Spleen (tissue), 11 donors: ENCODE results near the gene TRPC5OS. TPM values are rescaled to one million over a fixed set of nuclear protein-coding genes. Genes with fewer than 3 reads are reported as not detected.

Source experiments
- DNase-seq: peaks from one replicate; pipeline ENCODE4 v3.0.0-alpha.2; 2020
- H3K27ac ChIP-seq, 8 donors: fragments of 200-600 bp; sonication (generic) in 7 of 8; 1 replicate in 4 of 8; 2 replicates in 4 of 8; pipeline versions ENCODE4 v1.5.0 to v1.8.0; 2016 to 2021; ENCODE audit warnings: inconsistent platforms in 4 of 8, mild to moderate bottlenecking in 4 of 8, moderate library complexity in 1 of 8
- H3K27me3 ChIP-seq, 7 donors: fragments of 200-600 bp; sonication (generic) in 6 of 7; replicated peaks in 1 of 7; 1 replicate in 4 of 7; 2 replicates in 3 of 7; pipeline versions ENCODE4 v1.5.0 to v1.8.0; 2016 to 2021; ENCODE audit warnings: inconsistent platforms in 3 of 7, mild to moderate bottlenecking in 1 of 7
- H3K36me3 ChIP-seq, 6 donors: fragments of 200-600 bp; sonication (generic) in 5 of 6; 1 replicate in 4 of 6; 2 replicates in 2 of 6; pipeline versions ENCODE4 v1.5.0 to v1.8.0; 2016 to 2021; ENCODE audit warnings: inconsistent platforms in 2 of 6
- H3K4me1 ChIP-seq, 6 donors: fragments of 200-600 bp; sonication (generic) in 5 of 6; 1 replicate in 3 of 6; 2 replicates in 3 of 6; pipeline versions ENCODE4 v1.5.0 to v1.8.0; 2016 to 2021; ENCODE audit warnings: inconsistent platforms in 3 of 6
- H3K4me3 ChIP-seq, 8 donors: fragments of 200-600 bp; sonication (generic) in 7 of 8; 1 replicate in 4 of 8; 2 replicates in 4 of 8; pipeline versions ENCODE4 v1.5.0 to v1.8.0; 2016 to 2021; ENCODE audit warnings: inconsistent platforms in 4 of 8, mild to moderate bottlenecking in 4 of 8, moderate library complexity in 2 of 8
- H3K9me3 ChIP-seq, 8 donors: fragments of 200-600 bp; sonication (generic) in 7 of 8; 1 replicate in 4 of 8; 2 replicates in 4 of 8; pipeline versions ENCODE4 v1.5.0 to v1.8.0; 2016 to 2021; ENCODE audit warnings: inconsistent platforms in 4 of 8
- CTCF ChIP-seq, 11 experiments: fragments of 200-600 bp in 7 of 11; fragments of 450-650 bp in 4 of 11; sonication (generic) in 4 of 11; IDR thresholded peaks in 8 of 11; conservative IDR thresholded peaks in 3 of 11; 1 replicate in 7 of 11; 2 replicates in 4 of 11; pipeline versions ENCODE4 v1.4.0 to v1.8.0; 2016 to 2021; ENCODE audit warnings: antibody characterized with exemption in 11 of 11, inconsistent platforms in 4 of 11, mild to moderate bottlenecking in 1 of 11
- POLR2A ChIP-seq, 3 donors: fragments of 450-650 bp; IDR thresholded peaks; one replicate each; pipeline ENCODE4 v1.5.1; 2017; ENCODE audit warnings: antibody characterized with exemption in 3 of 3, mild to moderate bottlenecking in 1 of 3
- POLR2AphosphoS5 ChIP-seq, 3 donors: sonication (generic); formaldehyde crosslinking; IDR thresholded peaks; one replicate each; pipeline ENCODE4 v1.5.1; 2017; ENCODE audit warnings: antibody characterized with exemption in 3 of 3
- WGBS, 5 donors: extraction: QIAGEN DNeasy Blood & Tissue Kit in 3 of 5; methylation state at CpG; one replicate each; pipeline versions ENCODE4 v1.1.5 to v1.1.7; 2013 to 2018; 5-methylcytosine and 5-hydroxymethylcytosine counted together
- intact Hi-C: fragments of 100-400 bp; cut with DNase I; formaldehyde crosslinking; loops from one replicate; pipeline ENCODE4 v1.15.0; 2023; ENCODE audit warnings: low total_unique reads
- polyA plus RNA-seq, 3 donors: library from polyadenylated mRNA; stranded (reverse); fragments of 200-250 nt; gene quantifications; one replicate each; pipeline ENCODE4 v1.2.1, GENCODE V29; 2013
- total RNA-seq, 7 donors: library from RNA; depleted of rRNA in 3 of 7; stranded (reverse); fragments of >200 nt in 3 of 7; fragmentation: NEBNext Ultra II Directional in 4 of 7; extraction: Animal tissue kit (Norgen Biotek cat#: 25700) in 4 of 7; gene quantifications; one replicate each; pipeline versions ENCODE4 v1.1.0 to v1.2.1, GENCODE V29; 2016 to 2021
- donor health status: healthy with polysubstance abuse.
- donor health status: DM: no; HTN: no; CAD: no; lungs with moderate emphysema.
- donor health status: DM: no; HTN: no; CAD: no.
- donor health status: Bipolar disorder and iron deficiency.
- donor health status: healthy.
- donor health status: DM: no; HTN: no; CAD: no.
- donor health status: DM: yes; HTN: yes; CAD: no.

Gene TRPC5OS
- total and polyA plus RNA-seq, 10 donors, result 0.04 TPM; not detected in 9

- DNase-seq, result no peak
- Histone ChIP-seq H3K36me3 (no peaks in the 10 kb centered on the region), H3K4me3 (no peak overlapping the region), H3K4me1 (no peaks in the 10 kb centered on the region), H3K9me3 (no peaks in the 10 kb centered on the region), H3K27me3 (peaks cover 0 to 7% (median 0%) of the 10 kb centered on the region in 7 donors), H3K27ac (no peak overlapping the region)
- intact Hi-C loops, result no loop called here
- TF ChIP-seq CTCF (IDR thresholded peaks at IDR 0.05 in 8 of 11, conservative IDR thresholded peaks at IDR 0.05 in 3 of 11) (no peak), POLR2A (IDR thresholded peaks at IDR 0.05) (no peak), POLR2AphosphoS5 (IDR thresholded peaks at IDR 0.05) (no peak)
- 68 to 88% (median 85%) methylated on average over 1 of the region's 1 CpG for WGBS, 5 donors
These were observed 38.8 kb upstream of the TRPC5OS start for GRCh38 chrX:111837197-111837596.

GRCh38 chrX:111847491-111848133 lies 28.4 kb upstream of the TRPC5OS start:
- 43 to 58% (median 52%) methylated on average over 4 of the region's 4 CpGs for WGBS, 5 donors
- Histone ChIP-seq H3K36me3 (no peaks in the 10 kb centered on the region), H3K4me3 (no peak overlapping the region), H3K27ac (no peak overlapping the region), H3K4me1 (no peaks in the 10 kb centered on the region), H3K27me3 (peaks cover 0 to 14% (median 0%) of the 10 kb centered on the region in 7 donors), H3K9me3 (no peaks in the 10 kb centered on the region)
- no peak for DNase-seq
- intact Hi-C loops, result no loop called here
- no peak for TF ChIP-seq POLR2A (IDR thresholded peaks at IDR 0.05)
- TF ChIP-seq CTCF (IDR thresholded peaks at IDR 0.05 in 8 of 11, conservative IDR thresholded peaks at IDR 0.05 in 3 of 11), result no peak
- TF ChIP-seq POLR2AphosphoS5 (IDR thresholded peaks at IDR 0.05), result no peak

DNA sequence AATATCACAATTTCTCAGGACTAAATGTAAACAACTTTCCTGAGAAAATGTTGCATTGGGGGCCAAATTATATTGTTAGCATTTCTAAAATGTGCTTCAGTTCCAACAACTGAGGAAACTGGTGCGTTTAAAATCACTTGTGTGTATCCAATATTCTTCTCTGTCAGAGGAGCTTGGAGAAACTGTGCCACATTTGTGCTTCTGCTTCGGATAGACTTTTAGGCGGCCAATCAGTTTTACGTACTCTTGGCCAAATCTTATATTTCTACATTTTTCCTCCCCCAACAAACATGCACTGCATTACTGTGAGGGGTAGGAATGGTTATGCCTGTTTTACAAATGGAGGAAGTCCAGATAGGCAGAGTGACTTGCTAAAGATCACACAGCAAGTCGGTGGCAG lies 27.4 kb upstream of the TRPC5OS start:
- H3K36me3 ChIP-seq, result no peaks in the 10 kb centered on the region
- no peak for DNase-seq
- TF ChIP-seq CTCF (IDR thresholded peaks at IDR 0.05 in 8 of 11, conservative IDR thresholded peaks at IDR 0.05 in 3 of 11) (no peak), POLR2A (IDR thresholded peaks at IDR 0.05) (no peak), POLR2AphosphoS5 (IDR thresholded peaks at IDR 0.05) (no peak)
- H3K9me3 ChIP-seq, result no peaks in the 10 kb centered on the region
- H3K4me1 ChIP-seq, result no peaks in the 10 kb centered on the region
- intact Hi-C loops, result no loop called here
- H3K27ac ChIP-seq, result no peak overlapping the region
- H3K4me3 ChIP-seq, result no peak overlapping the region
- H3K27me3 ChIP-seq, result peaks cover 0 to 19% (median 0%) of the 10 kb centered on the region in 7 donors
- 65 to 93% (median 89%) methylated on average over 5 of the region's 5 CpGs for WGBS, 5 donors

GRCh38 chrX:111850975-111851374 lies 25.0 kb upstream of the TRPC5OS start:
- no peak overlapping the region for H3K27ac ChIP-seq
- DNase-seq, result no peak

More at GRCh38 chrX:111850975-111851374, 25.0 kb upstream of the TRPC5OS start:
- Histone ChIP-seq H3K36me3 (no peaks in the 10 kb centered on the region), H3K4me3 (no peak overlapping the region), H3K27me3 (peaks cover 0 to 19% (median 0%) of the 10 kb centered on the region in 7 donors), H3K4me1 (no peaks in the 10 kb centered on the region), H3K9me3 (no peaks in the 10 kb centered on the region)
- intact Hi-C loops, result no loop called here
- TF ChIP-seq POLR2AphosphoS5 (IDR thresholded peaks at IDR 0.05) (no peak), CTCF (IDR thresholded peaks at IDR 0.05 in 8 of 11, conservative IDR thresholded peaks at IDR 0.05 in 3 of 11) (no peak), POLR2A (IDR thresholded peaks at IDR 0.05) (no peak)
